Ureter (tissue), 1 donor: ENCODE data around the gene SLC50A1. TPM values are rescaled to one million over a fixed set of nuclear protein-coding genes. Genes with fewer than 3 reads are reported as not detected.
"Not testable (repeated sequence)": the region's sequence is repeated elsewhere in the genome, so short reads cannot be mapped to it uniquely, and the experiment has no call there.

Experiments
- DNase-seq: peaks from one replicate; pipeline ENCODE4 v3.0.0-alpha.2; 2020; ENCODE audit warnings: low spot score
- total RNA-seq: library from RNA; stranded (reverse); gene quantifications from one replicate; pipeline ENCODE4 v1.2.4, GENCODE V29; 2023
- donor health status: DM: yes; HTN: yes; CAD: no.

The SLC50A1 gene
- total RNA-seq, 1 donor from 2014 or later: 63.4 TPM

DNA sequence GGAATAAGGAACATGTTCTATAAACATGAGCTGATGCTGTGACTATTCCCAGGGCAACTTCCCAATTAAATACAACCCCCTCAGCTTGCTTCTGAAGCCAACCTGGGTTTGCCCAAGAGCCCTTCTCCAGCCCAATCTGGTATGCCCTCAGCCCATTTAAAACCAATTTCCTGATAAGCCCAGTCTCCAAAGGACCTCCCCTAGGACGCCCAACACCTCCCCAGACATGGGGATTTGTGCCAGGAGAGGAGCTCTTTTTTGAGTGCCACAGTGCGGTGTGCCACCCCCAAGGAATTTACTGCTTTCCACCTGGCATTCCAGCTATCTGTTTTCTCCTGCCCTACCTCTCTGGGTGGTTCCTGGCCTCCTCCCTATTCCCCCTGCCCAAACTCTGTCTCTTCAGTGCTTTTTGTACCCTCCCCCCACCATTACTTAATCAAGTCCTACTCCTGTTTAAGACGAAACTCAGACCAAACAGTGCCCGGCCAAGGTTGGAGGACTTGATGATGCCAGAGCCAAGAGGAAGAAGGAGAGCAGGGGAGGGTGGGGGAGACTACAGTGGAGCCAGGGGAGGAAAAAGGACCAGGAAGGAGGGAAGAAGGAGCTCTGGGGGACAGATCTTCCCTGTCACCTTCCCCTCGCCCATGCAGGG, 19.4 kb upstream of the SLC50A1 start:
- DNase-seq: no peak

DNA sequence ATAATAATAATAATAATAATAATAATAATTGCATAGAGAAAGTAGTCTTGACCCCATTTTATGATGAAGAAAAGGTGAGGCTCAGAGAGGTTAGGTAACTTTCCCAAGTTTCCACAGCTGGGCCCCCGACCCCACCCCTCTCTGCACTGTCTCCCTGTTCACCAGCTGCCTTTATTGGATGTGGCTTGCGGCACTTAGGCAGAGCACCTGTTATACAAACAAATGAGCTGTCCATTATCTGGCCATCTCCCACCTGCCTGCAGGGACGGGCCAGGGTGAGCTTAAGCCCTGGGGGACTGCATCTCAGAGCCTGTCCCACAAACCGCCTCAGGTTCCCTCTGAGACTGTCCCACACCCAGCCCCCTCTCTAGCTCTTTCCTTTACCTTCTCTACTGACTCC, 18.0 kb upstream of the SLC50A1 start:
- no peak for DNase-seq

DNA sequence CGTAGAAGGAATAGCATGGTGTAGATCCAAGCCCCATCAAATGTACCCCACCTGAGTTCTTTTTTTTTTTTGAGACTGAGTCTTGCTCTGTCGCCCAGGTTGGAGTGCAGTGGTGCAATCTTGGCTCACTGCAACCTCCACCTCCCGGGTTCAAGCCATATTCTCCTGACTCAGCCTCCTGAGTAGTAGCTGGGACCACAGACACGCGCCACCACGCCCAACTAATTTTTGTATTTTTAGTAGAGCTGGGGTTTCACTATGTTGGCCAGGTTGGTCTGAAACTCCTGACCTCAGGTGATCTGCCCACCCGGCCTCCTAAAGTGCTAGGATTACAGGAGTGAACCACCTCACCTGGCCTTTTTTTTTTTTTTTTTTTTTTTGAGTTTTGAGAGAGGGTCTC, 17.6 kb upstream of the SLC50A1 start:
- not testable (repeated sequence) for DNase-seq

DNA sequence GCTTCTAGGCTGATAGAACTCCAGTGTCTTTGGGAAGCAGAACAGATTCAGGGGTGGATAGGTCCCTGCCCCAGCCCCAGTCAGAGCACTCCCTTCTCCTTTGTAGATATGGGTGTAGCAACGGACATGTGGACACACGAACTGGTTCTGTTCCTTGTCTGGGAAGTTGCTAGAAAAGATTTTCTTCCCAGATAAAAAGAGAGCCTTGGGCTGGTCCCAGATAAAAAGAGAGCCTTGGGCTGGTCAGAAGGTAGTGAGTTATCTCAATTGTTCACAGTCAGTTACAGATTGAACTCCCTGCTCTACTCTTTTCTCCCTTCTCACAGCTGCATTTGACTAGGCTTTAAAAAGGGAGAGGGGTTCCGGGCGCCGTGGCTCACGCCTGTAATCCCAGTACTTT, 15.4 kb upstream of the SLC50A1 start:
- no peak for DNase-seq

DNA sequence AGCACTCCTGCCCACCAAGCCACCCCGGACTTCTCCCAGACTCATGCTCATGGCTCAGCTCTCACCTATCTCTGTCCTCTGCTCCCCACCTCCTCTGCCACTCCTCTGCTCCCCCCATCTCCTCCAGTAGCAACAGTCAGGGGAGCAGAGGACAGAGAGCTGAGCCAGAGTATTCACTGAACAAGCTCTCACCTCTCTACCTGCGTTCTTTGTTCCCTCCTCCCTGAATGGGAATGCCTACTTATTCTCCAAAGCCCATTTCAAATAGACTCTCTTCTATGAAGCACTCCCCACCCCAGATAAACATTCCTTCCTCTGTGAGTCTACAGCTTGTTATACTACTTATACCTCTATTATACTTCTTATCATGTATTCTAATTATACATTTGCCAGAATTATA, 14.4 kb upstream of the SLC50A1 start:
- no peak for DNase-seq

DNA sequence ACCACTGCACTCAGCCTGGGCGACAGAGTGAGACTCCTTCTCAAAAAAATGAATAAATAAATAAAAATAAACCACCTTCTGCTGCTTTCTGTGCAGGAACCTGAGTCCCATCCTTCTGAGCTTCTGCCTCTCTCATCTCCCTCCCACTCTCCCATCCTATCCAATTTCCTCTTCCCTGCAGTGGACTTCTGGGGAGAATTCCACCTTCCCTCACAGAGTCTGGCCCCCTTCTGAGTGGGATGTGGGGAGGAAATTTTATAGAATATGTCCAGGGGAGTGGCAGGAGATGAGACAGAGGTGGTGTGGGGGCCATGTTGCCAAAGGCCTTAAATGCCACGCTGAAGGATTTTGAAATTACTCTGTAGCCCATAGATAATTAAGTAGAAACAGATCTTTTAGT, 13.3 kb upstream of the SLC50A1 start:
- DNase-seq: no peak

DNA sequence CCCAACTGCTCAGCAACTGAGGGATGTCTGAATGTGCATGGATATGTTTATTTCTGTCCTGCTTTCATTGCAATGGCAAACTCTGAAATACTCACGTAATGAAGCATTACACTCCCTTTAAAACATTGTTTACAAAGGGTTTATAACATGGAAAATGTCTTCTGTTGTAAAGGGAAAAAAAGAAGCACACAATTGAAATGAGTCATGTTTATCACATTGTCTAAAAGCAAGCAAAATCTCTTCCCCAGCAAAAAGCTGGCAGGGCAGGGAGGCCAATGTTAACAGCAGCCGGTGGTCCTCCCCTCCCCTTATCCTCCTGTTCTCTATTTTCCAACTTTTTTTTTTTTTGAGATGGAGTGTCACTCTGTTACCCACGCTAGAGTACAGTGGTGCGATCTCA, 11.9 kb upstream of the SLC50A1 start:
- no peak for DNase-seq

DNA sequence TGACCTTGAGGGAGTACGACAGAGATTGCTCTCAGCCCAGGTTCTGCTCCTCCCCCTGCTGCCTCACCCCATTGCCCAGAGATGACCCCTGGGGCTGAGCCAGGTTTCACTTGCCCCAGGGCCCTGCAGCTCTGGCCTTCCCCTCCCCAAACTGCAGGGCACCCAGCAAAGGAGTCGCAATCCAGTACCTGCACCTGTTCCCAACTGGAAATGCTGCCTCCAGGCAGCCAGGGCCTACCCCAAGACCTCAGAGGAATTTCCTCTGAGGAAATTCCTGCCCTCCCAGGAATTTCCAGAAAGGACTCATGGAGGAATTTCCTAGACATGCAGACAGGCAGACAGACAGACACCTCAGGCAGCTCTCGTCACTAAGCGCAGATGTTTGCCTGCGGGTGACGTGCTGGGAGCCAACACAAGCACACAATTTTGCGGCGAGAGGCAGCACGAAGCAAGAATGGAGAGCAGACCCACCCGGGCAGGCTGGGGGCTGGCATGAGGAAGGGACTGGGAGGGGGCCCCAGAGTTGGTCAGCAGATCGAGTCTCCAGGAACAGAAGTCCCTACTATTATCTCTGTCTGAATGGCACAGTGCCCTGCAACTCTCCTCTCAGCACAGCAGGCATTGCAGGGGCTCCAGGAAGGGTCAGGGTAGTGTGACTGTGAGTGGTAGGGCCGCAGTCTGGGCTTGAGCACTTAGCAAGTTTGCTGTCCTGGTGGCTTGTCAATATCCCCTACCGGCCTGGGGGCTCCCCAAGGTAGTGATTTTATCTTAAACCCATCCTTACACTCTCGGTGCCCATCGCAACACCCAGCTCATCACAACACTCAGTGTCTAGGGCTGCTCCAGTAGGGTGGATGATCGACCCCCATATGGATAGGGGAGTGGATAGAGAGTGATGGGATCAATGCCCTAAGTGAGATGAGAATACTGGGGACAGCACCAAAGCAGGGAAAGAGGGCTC, 10.9 kb upstream of the SLC50A1 start:
- DNase-seq: no peak

DNA sequence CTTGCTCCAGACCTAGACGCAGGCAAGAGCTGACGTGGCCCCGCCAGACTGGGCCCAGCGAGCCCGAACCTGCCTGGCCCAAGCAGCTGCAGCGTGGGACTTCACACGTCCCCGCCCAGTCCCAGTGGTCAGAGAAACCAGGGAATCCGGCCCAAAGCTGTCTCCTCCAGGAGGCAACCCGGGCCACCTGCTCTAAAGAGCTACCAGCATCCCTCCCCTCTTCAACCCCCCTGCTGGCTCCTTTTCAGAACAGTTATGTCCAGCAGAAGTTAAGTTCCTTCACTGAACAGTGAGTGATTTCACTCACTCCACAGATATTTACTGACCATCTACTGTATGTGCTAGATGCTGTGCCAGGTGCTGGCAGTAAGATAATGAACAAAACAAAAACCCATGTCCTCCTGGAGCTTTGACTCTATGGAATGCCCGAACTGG, 10.1 kb upstream of the SLC50A1 start:
- peak; percentile 70 for DNase-seq

DNA sequence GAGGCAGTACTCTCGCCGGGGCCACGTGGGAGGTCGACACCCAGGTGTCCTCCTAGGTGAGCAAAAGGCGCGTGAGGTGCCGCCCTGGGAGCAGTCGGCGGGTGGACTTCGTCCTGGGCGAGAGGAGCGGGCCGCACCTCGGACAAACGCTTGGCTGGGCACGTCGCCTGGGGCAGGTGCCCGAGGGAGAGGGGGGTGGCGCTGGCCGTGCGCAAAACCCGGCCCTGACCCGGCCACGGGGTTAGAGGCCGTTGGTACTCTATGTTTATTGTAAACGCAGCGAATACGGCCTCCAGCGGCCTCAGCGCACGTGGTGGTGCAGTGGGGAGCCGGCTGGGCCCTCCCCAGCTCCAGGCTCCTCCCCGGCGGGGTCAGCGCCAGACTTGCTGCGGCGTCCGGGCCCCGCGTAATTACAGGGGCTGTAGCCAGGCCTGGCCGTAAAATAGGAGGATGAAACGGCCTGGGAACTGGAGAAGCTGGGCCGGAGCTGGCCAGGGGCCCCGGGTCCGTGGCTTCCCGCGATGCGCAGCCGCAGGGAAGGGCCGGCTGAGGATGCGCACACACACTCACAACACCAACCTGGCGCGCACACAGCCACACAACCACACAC, 9.6 kb upstream of the SLC50A1 start:
- DNase-seq: peak; percentile 66

DNA sequence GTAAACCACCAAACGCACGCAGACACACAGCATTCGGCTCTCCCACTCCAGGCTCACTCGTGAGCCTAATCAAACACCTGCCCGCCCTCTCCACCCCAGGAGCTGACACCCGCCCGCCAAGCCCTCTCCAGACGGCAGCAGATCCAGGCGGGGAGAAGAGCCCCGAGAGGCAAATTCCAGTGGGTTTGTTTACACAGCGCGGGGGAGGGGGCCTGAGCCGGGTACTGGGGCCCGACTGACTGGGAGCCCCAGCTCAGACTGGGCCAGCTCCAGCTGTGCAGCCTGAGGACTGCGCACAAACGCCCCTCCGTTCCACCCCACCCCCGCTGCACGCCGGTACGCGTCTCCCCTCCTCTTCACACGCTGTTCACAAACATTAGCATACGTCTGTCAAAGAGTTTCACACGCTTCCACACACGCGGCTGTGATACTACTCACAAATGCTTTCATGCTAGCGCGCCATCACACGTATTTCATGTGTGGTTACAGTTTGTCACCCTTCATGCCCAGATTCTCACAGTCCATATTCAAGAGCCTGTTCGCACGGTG, 9.0 kb upstream of the SLC50A1 start:
- DNase-seq: peak; percentile 58

DNA sequence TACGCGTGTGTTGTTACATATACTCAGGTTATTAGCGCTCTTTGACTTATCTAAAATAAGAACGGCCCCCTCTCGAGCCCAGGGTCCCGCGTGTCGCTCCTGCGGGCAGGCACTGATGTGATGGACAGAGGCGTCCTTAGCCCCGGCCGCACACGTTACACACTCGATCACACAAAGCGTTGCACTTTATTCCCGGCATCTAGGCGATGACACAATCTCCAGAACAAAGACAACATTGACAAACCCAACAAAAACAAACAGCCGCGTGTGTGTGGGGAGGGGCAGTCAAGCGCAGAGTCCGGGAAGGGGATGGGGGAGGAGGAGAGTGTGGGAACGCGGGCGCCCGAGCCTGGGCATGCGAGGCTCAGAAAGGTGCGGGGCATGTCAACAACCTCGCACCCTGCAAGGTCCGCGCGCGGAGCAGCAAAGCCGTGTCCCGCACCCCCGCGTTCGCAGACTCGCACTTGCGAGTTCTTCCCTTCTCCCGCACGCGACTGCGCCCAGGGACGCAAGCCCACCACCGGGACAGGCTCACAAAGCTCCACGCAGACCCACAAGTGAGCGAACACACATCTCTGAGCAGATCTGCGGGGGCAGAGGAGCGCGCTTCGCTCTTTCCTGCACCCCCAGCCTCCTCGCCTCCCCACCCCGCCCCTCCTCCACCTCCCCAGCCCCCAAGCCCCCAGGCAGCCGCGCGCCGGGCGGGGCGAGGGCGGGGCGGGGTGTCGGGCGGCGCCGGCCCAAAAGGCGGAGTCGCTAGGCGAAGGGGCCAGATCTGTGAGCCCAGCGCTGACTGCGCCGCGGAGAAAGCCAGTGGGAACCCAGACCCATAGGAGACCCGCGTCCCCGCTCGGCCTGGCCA, 8.3 kb upstream of the SLC50A1 start, which contains the start of gene EFNA1:
EFNA1 (plus strand) TSS at position 772 of the 862 bp plus-strand sequence. CDS start 102 bp downstream, outside the sequence.
- peak; percentile 87 for DNase-seq

DNA sequence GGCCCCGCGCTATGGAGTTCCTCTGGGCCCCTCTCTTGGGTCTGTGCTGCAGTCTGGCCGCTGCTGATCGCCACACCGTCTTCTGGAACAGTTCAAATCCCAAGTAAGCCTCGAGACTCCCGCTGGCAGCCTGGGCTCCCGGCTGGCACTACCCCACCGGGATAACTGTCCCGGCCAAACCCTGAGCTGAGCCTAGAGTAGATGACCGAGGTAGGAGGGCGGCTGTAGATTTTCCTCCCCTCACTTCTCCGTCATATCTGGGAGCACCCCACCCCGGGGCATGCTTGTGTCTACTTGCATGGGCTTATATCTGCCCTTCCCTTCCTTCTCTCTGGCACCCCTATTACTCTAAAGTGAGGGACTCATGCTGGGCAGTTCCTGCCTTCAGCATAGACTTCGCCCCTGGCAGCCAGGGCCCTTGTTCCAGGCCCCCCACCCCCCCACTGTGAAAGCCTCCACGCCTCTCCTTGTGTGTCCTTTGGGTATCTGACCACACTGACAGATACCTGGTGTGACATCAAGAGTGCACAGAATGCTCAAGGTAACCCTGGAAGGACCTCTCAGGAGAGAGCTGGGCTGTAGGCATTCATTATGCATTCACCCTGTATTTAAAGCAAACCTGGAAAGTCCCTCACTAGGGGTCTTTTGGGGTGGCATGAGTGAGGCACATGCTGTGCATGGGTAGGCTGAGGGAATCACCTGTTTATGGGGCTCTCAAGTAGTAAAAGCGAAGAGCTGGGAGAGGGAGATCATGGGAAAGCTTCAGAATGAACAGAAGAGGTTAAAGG, 7.5 kb upstream of the SLC50A1 start:
- DNase-seq: no peak

DNA sequence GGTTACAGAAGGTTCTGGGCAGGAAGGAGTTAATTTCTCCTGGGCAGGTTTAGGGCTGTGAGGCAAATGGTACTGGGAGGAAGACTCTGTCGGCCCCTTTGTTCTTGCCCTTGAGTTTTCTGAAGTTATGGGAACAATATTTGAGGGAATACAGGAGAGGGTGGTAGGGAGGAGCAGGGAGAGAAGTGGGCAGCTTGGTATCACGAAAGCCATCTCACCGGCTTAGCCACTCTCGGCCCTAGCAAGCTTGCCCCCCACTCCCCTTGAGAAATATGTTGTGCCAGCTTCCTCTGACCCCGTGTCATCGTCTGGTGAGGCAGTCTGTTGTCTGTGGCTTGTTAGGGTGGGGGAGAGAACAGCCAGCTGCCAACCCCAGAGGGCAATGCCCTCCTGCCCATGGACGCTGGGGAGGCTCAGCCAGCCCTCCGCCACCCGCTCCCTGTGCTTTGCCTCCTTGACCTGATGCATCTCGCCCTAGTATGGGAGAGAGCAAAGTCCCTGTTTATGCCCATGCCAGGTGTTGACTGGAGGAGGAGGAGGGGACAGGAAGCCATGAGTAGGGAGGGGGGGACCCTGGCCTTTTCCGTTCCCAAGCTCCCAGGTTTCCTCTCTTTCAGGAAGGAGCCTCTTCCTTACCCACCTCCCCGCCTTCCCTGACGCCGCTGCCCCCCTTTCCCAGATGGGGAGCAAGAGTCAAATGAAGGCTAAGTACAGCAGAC, 6.7 kb upstream of the SLC50A1 start:
- peak; percentile 60 for DNase-seq

DNA sequence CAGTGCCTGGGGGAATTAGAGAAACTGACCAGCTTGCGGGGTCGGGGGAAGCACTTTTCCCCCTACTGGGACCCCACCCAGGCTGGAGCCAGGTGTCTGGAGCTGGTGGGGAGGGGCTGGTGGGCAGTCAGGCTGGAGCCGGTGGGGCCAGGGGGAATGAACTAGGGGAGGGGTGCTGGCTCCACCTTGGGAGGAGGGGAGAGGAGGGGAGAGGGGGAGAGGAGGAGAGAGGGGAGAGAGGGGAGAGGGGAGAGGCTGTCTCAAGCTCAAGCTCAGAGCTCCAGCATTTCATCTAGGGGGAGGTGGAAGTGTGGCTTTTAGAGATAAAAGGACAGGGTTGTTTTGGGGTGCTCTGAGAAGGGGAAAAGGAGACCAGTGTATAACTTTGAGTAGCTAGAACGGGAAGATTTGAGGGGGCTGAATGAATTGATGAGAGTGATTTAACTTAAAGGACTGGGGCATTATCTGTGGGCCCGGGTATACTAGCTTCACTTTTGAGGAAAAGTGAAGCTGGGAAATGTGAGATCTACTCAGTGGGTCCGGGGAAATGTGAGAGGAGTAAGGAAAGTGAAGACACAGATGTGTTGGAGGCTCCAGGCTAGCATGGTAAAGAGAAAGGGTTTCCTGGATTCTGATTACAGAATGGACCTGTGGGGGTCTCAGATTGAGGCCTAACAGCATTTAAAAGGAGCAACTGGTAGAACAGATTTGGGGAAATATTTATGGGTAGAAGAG, 5.2 kb upstream of the SLC50A1 start:
- no peak for DNase-seq

DNA sequence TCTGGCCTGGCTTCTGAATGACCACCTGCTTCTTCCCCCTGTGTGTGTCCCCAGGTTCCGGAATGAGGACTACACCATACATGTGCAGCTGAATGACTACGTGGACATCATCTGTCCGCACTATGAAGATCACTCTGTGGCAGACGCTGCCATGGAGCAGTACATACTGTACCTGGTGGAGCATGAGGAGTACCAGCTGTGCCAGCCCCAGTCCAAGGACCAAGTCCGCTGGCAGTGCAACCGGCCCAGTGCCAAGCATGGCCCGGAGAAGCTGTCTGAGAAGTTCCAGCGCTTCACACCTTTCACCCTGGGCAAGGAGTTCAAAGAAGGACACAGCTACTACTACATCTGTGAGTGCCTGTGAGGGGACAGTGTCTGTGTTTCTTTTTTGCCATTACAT, 4.4 kb upstream of the SLC50A1 start:
- no peak for DNase-seq

DNA sequence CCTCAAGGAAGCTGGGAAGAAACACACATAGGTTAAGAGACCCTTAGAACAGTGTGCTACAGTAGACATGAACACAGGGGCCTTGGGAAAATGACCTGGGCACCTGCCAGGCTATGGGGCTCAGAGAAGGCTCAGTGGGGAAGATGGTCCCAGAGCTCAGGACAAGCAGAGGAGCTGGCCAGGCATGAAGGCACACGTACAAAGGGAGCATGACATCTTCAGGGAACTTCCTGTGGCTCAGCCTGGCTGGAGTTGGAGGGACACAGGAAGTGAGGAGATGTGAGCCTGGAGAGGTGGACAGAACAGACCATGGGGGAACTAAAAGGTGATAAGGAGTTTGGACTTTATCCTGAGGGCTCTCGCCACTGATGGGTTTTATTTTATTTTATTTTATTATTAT, 3.8 kb upstream of the SLC50A1 start:
- no peak for DNase-seq

DNA sequence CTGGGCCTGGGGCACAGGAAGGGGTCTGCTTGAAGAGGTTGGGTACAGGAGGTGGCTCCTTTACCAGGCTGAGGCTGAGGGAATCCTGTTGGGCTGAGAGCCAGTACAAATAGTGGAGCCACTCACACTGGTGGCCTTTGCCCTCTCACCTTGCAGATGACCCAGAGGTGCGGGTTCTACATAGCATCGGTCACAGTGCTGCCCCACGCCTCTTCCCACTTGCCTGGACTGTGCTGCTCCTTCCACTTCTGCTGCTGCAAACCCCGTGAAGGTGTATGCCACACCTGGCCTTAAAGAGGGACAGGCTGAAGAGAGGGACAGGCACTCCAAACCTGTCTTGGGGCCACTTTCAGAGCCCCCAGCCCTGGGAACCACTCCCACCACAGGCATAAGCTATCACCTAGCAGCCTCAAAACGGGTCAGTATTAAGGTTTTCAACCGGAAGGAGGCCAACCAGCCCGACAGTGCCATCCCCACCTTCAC, 1.8 kb upstream of the SLC50A1 start:
- no peak for DNase-seq

DNA sequence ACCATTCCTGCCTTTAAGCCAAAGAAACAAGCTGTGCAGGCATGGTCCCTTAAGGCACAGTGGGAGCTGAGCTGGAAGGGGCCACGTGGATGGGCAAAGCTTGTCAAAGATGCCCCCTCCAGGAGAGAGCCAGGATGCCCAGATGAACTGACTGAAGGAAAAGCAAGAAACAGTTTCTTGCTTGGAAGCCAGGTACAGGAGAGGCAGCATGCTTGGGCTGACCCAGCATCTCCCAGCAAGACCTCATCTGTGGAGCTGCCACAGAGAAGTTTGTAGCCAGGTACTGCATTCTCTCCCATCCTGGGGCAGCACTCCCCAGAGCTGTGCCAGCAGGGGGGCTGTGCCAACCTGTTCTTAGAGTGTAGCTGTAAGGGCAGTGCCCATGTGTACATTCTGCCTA, 1.3 kb upstream of the SLC50A1 start:
- no peak for DNase-seq
